GM23248 (cell line): ENCODE measurements around the gene HCN1. TPM values are rescaled to one million over a fixed set of nuclear protein-coding genes. Genes with fewer than 3 reads are reported as not detected.

Experiments
- DNase-seq: peaks from one replicate; pipeline ENCODE4 v3.0.0-alpha.2; 2015
- H2AFZ ChIP-seq: fragments of 200-600 bp; sonication (generic); 2 replicates; pipeline ENCODE4 v1.6.1; 2016; ENCODE audit warnings: antibody characterized with exemption
- H3F3A ChIP-seq: fragments of 200-600 bp; sonication (generic); 2 replicates; pipeline ENCODE4 v1.6.1; 2016; ENCODE audit warnings: mild to moderate bottlenecking, antibody characterized with exemption, mixed run types; ENCODE audit not compliant: insufficient read depth
- H3K27ac ChIP-seq: fragments of 200-600 bp; sonication (generic); 2 replicates; pipeline ENCODE4 v1.5.1; 2016; ENCODE audit warnings: mild to moderate bottlenecking
- H3K27me3 ChIP-seq: fragments of 200-600 bp; sonication (generic); replicated peaks from 2 replicates; pipeline ENCODE4 v1.6.1; 2016; ENCODE audit warnings: mild to moderate bottlenecking; ENCODE audit not compliant: insufficient read depth
- H3K36me3 ChIP-seq: fragments of 200-600 bp; sonication (generic); 2 replicates; pipeline ENCODE4 v1.6.1; 2016; ENCODE audit warnings: low read depth, mild to moderate bottlenecking
- H3K4me1 ChIP-seq: fragments of 200-600 bp; sonication (generic); 2 replicates; pipeline ENCODE4 v1.6.1; 2016; ENCODE audit warnings: mild to moderate bottlenecking; ENCODE audit not compliant: insufficient read depth
- H3K4me2 ChIP-seq: fragments of 200-600 bp; sonication (generic); one replicate; pipeline ENCODE4 v1.6.1; 2016; ENCODE audit warnings: mild to moderate bottlenecking; ENCODE audit not compliant: unreplicated experiment
- H3K4me3 ChIP-seq: fragments of 200-600 bp; sonication (generic); 2 replicates; pipeline ENCODE4 v1.5.1; 2016; ENCODE audit warnings: mild to moderate bottlenecking
- H3K79me2 ChIP-seq: fragments of 200-600 bp; sonication (generic); 2 replicates; pipeline ENCODE4 v1.6.1; 2016; ENCODE audit warnings: mild to moderate bottlenecking; ENCODE audit not compliant: insufficient read depth
- H3K9ac ChIP-seq: fragments of 200-600 bp; sonication (generic); 2 replicates; pipeline ENCODE4 v1.6.1; 2016; ENCODE audit warnings: mild to moderate bottlenecking
- H3K9me2 ChIP-seq: fragments of 200-600 bp; sonication (generic); 2 replicates; pipeline ENCODE4 v1.6.1; 2016; ENCODE audit warnings: mixed run types, mild to moderate bottlenecking, moderate library complexity; ENCODE audit not compliant: insufficient read depth
- H3K9me3 ChIP-seq: fragments of 200-600 bp; sonication (generic); one replicate; pipeline ENCODE4 v1.6.1; 2017; ENCODE audit warnings: low read depth
- H4K20me1 ChIP-seq: fragments of 200-600 bp; sonication (generic); 2 replicates; pipeline ENCODE4 v1.6.0; 2016; ENCODE audit not compliant: insufficient read depth
- EZH2 ChIP-seq: fragments of 200-600 bp; sonication (generic); IDR thresholded peaks from 2 replicates; pipeline ENCODE4 v1.6.1; 2018; ENCODE audit warnings: antibody characterized with exemption, mild to moderate bottlenecking; ENCODE audit not compliant: insufficient read depth, poor library complexity, severe bottlenecking
- EZH2phosphoT487 ChIP-seq: fragments of 200-600 bp; sonication (generic); IDR thresholded peaks from 2 replicates; pipeline ENCODE4 v1.6.1; 2018; ENCODE audit warnings: antibody characterized with exemption, moderate library complexity, mild to moderate bottlenecking, low read depth; ENCODE audit not compliant: insufficient read depth
- WGBS, 2 experiments: methylation state at CpG; one replicate each; pipeline ENCODE4 v1.1.6; 2015 to 2017; ENCODE audit warnings: low lambda C conversion rate in 2 of 2, low coverage in 1 of 2; ENCODE audit errors: missing lambda C conversion rate in 2 of 2; 5-methylcytosine and 5-hydroxymethylcytosine counted together
- in situ Hi-C: fragments of 300-500 bp; cut with MboI; formaldehyde crosslinking; loops from 2 replicates; pipeline ENCODE4 v1.15.0; 2020
- polyA plus RNA-seq: library from polyadenylated mRNA; unstranded; fragments of >200 nt; fragmentation: Nextera tagmentation; extraction: Ambion mirVana; gene quantifications from 2 replicates; pipeline ENCODE4 v1.2.1, GENCODE V29; 2016
- total RNA-seq: library from RNA; depleted of rRNA; stranded (reverse); fragments of >200 nt; shearing (Covaris generic); gene quantifications from 2 replicates; pipeline ENCODE4 v1.2.3, GENCODE V29; 2014

The HCN1 gene
- total and polyA plus RNA-seq, 2 experiments from 2014 or later, result not detected

DNA sequence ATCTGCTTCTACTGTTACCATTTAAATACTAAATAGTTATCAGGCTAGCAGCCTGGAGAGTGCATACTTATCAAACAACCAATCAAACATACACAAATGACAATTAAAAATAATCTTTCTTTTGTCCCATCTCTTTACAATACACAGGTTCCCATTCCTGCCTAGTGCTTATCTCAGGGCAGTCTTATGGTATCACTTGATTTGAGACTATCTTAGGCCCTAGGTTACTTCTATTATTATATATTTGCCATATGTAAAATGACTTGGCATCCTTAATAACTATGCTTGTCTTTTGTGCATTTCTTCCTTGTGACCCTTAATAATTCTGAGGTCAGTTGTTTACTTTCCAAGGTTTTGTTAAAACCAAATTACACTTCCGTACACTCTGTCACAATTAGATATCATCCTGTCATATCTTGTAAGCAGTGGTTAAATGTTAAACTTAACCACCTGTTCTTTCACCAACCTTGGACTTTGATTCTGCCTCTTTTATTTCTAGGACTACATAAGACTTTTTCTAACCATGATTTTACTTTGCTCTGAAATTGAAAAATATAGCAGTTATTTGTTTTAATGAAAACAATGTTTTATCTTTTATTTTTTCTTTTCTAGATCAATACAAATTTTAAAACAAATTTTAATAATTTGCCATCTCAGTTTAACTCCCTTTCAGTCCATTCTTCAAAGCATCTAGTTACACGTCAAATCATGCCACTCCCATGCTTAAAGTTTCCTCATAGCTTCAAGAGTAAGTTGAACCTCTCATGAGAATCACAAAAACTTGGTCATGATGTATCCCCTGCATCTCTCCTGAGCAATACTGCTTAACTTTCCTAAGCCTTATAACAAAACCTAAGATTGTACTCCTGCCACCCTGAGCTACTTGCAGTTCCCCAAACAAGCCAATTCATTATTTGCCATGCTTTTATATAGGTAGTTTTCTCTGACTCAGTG lies 281.3 kb downstream of the HCN1 start:
- Histone ChIP-seq H3K9me3 (no peaks in the 10 kb centered on the region), H3K4me1 (no peaks in the 10 kb centered on the region), H3K4me2 (no peak overlapping the region), H3K36me3 (no peaks in the 10 kb centered on the region), H3K27ac (no peak overlapping the region), H3K9me2 (no peaks in the 10 kb centered on the region), H3K27me3 (no peaks in the 10 kb centered on the region), H3K9ac (no peak overlapping the region), H2AFZ (no peak overlapping the region), H3K79me2 (no peaks in the 10 kb centered on the region), H3K4me3 (no peak overlapping the region), H3F3A (no peaks in the 10 kb centered on the region), H4K20me1 (no peaks in the 10 kb centered on the region)
- in situ Hi-C loops, result no loop called here
- no peak for TF ChIP-seq EZH2
- TF ChIP-seq EZH2phosphoT487, result no peak
- DNase-seq, result no peak
- 10 to 13% methylated on average over 2 of the region's 2 CpGs for WGBS, 2 experiments

DNA sequence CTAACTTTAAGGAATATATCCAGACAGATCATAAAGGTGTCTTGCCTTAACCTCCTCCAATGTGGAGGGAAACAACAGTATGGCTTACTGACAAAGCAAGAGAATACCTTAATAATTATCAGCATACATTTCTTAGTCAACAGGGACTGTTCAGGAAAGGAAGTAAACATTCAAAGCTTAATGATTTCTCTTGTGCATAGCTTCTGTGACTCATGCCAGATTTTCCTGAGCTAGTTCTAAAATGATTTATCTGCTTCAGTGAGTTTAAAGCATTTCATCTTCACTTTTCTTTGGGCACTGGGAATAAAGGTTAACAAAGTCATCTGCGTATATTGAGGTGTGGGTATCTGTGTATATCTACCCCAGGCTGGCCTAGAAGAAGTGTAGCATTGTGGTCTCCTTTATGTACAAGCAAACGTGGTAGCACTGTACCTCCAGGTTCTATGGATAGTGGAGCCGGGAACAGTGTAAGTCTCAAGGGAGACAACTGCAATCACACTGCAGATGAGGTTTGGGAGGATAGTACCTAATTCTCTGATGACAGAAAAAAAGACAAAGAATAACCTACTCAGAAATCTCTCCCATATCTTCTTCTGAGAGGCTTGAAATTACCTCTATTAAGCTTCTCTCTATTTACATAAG lies 284.1 kb downstream of the HCN1 start:
- no peaks in the 10 kb centered on the region for H3K9me3 ChIP-seq
- H3K9ac ChIP-seq, result no peak overlapping the region
- no peaks in the 10 kb centered on the region for H3K36me3 ChIP-seq
- WGBS, 2 experiments, result 11% methylated on average over 3 of the region's 3 CpGs
- no peak for TF ChIP-seq EZH2
- TF ChIP-seq EZH2phosphoT487, result no peak
- in situ Hi-C loops, result no loop called here
- H4K20me1 ChIP-seq, result no peaks in the 10 kb centered on the region
- H3K79me2 ChIP-seq, result no peaks in the 10 kb centered on the region
- no peak overlapping the region for H2AFZ ChIP-seq
- no peak overlapping the region for H3K4me2 ChIP-seq
- H3K27me3 ChIP-seq, result no peaks in the 10 kb centered on the region
- H3K4me1 ChIP-seq, result no peaks in the 10 kb centered on the region
- H3K27ac ChIP-seq, result no peak overlapping the region
- no peak for DNase-seq
- H3K9me2 ChIP-seq, result no peaks in the 10 kb centered on the region
- no peaks in the 10 kb centered on the region for H3F3A ChIP-seq
- no peak overlapping the region for H3K4me3 ChIP-seq

- H3K4me1 ChIP-seq, result no peaks in the 10 kb centered on the region
- H3K9me3 ChIP-seq, result no peaks in the 10 kb centered on the region
- H2AFZ ChIP-seq, result no peak overlapping the region
- no peaks in the 10 kb centered on the region for H3F3A ChIP-seq
- no peak overlapping the region for H3K9ac ChIP-seq
- no peaks in the 10 kb centered on the region for H3K27me3 ChIP-seq
- H3K4me3 ChIP-seq, result no peak overlapping the region
- H3K36me3 ChIP-seq, result no peaks in the 10 kb centered on the region
- H3K9me2 ChIP-seq, result no peaks in the 10 kb centered on the region
- TF ChIP-seq EZH2 (no peak), EZH2phosphoT487 (no peak)
- in situ Hi-C loops, result no loop called here
- no peak for DNase-seq
- H3K79me2 ChIP-seq, result no peaks in the 10 kb centered on the region
- no peaks in the 10 kb centered on the region for H4K20me1 ChIP-seq
- WGBS, 2 experiments, result 22 to 23% methylated on average over 3 of the region's 3 CpGs
- no peak overlapping the region for H3K27ac ChIP-seq
- no peak overlapping the region for H3K4me2 ChIP-seq
Measured at GRCh38 chr5:45410304-45410995, 285.7 kb downstream of the HCN1 start.

DNA sequence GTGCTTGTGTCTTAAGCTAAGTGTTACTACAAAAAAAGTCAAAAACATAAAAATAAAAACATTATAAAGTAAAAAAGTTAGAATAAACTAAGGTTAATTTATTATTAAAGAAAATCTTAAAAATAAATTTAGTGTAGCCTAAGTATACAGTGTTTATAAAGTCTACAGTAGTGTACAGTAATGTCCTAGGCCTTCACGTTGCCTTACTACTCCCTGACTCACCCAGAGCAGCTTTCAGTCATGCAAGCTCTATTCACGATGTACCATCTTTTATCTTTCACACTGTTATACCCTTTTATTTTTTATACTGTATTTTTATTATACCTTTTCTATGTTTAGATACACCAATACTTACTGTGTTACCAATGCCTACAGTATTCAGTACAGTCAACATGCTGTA lies 288.1 kb downstream of the HCN1 start:
- Histone ChIP-seq H3K4me1 (no peaks in the 10 kb centered on the region), H3K79me2 (no peaks in the 10 kb centered on the region), H3F3A (no peaks in the 10 kb centered on the region), H3K27me3 (no peaks in the 10 kb centered on the region), H4K20me1 (no peaks in the 10 kb centered on the region), H3K9me2 (no peaks in the 10 kb centered on the region), H3K4me2 (no peak overlapping the region), H3K36me3 (no peaks in the 10 kb centered on the region), H3K9me3 (no peaks in the 10 kb centered on the region), H3K4me3 (no peak overlapping the region), H3K27ac (no peak overlapping the region), H2AFZ (no peak overlapping the region), H3K9ac (no peak overlapping the region)
- DNase-seq, result no peak
- TF ChIP-seq EZH2phosphoT487 (no peak), EZH2 (no peak)
- in situ Hi-C loops, result no loop called here
- WGBS, 2 experiments, result 26 to 30% methylated on average over 2 of the region's 2 CpGs
